Measurements from ENCODE around the gene TPRX1. TPM values are rescaled to one million over a fixed set of nuclear protein-coding genes. Genes with fewer than 3 reads are reported as not detected.
"Not testable (repeated sequence)": the region's sequence is repeated elsewhere in the genome, so short reads cannot be mapped to it uniquely, and the experiment has no call there.

Gene TPRX1
- polyA plus RNA-seq, 4 donors, result not detected

DNA sequence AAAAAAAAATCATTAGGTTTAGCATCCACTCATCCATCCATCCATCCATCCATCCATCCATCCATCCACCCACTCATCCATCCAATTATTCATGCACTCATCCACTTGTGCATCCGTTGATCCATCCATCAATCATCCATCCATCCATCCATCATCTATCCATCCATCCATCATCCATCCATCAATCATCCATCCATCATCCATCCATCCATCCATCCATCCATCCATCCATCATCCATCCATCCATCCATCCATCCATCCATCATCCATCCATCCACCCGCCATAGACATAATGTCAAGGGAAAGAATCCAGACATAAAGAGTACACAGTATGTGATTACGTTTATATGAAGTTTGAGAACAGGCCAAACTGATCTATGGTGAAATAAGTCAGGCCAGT, 34.8 kb downstream of the TPRX1 start:
- no peak for DNase-seq (ENCODE audit: low read depth in 4 of 4, low spot score in 2 of 4)

DNA sequence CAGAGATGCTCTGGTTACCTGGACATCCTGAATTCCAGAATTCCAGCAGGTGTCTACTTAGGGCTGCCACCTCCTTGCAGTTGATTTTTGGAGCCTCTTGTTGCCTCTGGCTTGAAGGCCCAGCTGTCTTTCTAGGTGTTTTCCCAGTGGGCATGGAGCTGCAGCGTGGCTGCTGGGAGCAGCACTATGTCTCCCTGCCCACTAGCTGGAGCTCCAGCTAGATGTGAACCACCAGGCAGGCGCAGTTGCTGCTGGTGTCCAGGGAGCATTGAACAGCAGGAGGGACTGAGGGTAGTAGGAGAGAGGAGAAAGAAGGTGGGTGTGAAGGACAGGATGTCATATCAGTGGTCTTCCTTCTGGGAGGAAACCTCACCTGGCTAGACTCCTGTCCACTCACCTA, 35.7 kb downstream of the TPRX1 start:
- no peak for DNase-seq (ENCODE audit: low read depth in 4 of 4, low spot score in 2 of 4)

DNA sequence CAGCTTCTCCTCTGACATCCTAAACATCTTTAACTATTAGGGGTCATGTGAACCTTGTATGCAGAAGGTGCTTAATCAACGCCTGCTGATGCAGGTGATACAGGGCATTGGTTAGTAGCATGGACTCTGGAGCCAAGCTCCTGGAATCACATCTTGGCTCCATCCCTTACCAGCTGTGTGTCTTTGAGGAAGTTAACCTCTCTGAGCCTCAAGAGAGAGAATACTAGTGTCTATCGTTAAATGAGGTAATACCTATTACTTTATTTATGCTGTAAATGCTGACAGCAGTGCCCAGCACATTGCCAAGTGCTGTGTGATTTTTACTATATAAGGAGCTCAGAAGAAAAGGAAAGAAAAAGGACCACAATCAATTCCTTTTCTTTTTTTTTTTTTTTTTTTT, 37.0 kb downstream of the TPRX1 start:
- DNase-seq (ENCODE audit: low read depth in 4 of 4, low spot score in 2 of 4), result no peak

DNA sequence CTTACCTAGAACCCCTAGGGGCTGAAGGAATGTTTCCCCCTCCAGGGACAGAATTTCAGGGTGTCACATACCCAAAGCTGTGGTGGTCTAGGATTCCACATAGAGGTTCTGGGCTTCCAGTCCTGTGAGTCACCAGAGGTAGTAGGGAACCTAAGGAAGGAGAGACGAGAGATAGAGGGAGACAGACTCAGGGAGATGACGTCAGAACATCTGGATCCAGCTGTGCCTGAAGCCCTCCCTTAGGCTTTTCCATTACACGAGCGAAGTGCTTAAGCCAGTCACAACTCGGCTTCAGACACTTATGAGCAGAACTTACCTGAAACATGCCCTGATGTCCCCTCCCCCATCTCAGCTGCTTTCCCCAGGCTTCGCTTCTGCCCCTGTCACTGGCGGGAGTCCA, 37.7 kb downstream of the TPRX1 start:
- DNase-seq (ENCODE audit: low read depth in 4 of 4, low spot score in 2 of 4), result no peak

DNA sequence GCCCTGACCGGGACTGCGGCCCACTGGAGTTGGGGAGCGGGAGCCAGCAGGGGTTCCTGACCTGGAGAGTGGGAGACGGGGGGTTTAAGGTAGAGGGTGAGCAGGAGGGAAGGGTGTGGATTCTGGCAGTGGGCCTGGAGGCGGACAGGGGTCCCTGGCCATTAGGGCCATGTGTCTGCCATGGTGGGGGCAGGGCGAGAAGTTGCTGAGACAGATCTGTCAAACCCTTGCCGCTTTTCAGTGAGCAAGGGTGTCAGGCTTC, 38.1 kb downstream of the TPRX1 start:
- DNase-seq (ENCODE audit: low read depth in 4 of 4, low spot score in 2 of 4), result no peak

DNA sequence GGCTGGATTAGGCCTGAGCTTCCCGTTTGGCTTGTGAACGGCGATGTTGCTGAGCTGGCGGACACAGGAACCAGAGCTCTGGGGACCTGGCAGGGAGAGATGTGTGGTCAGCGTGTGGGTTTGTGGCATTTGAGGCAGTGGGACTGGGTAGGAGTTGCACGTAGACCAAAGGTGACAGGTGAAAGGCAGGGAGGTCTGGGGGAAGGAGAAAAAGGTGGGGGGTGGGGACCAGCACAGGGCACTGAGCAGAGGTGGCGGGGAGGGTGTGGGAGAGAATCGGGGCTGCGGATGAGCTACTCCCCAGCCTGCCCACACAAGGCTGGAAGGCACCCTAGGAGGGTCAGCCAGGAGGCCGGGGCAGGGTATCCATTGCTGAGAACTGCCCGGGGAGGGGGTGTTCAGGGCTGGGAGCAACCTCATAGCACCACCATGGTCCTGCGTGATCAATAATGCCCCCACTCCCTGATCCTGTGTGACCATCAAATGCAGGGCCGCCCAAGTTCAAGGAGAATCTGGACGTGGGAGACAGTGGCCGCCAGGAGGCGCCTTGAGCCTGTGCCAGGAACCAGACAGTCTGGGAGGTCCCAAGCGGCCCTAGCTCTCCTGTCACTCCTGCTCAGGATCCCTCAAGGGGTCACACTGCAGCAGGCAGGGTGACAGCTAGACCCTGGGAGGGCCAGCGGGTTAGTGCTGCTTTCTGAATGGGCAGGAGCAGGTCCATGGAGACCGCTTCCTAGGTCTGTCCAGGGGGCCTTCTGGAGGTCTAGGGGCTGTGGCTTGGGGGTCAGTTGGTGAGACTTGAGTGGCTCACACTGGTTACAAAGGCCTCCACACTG, 38.6 kb downstream of the TPRX1 start:
- no peak for DNase-seq (ENCODE audit: low read depth in 4 of 4, low spot score in 2 of 4)

DNA sequence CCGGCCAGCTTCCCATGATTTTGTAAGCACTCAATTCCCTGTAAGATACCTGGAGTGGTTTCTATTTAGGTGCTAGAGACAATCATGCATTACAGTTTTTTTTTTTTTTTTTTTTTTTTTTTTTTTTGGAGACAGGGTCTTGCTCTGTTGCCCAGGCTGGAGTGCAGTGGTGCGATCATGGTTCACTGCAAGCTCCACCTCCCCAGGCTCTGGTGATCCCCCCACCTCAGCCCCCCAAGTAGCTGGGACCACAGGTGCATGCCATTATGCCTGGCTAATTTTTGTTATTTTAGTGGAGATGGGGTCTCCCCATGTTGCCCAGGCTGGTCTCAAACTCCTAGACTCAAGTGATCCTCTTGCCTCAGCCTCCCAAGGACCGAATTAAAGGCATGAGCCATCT, 39.6 kb downstream of the TPRX1 start:
- not testable (repeated sequence) for DNase-seq (ENCODE audit: low read depth in 4 of 4, low spot score in 2 of 4)

DNA sequence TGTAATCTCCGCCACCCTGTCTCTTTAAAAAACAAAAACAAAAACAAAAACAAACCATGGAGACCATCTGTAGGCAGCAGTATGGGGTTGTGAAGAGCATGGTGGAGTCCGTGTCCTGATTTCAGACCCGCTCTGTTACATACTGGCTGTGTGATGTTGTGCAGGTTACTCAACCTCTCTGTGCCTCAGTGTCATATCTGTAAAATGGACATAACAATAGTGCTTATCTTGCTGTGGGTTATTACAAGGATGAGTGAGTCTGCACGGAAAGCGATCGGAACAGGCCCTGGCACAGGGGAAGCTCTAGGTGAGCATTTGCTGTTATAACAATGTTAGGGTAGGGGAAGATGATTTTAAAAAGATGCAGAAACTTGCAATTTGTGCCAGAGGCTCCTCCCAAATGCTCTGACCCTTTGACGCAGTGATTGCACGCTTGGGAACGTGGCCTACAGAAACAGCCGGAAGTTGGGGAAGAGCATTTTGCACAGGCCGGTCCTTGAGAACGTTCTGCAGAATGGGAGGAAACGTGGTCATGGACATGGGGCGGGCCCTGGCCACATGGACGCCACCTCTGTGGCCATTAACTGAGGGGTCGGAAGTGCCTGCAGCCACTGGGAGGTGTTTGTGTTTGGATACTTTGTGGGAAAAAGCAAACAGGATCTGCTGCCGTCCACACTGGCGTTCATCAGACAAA, 41.6 kb downstream of the TPRX1 start:
- DNase-seq (ENCODE audit: low read depth in 4 of 4, low spot score in 2 of 4), result no peak

DNA sequence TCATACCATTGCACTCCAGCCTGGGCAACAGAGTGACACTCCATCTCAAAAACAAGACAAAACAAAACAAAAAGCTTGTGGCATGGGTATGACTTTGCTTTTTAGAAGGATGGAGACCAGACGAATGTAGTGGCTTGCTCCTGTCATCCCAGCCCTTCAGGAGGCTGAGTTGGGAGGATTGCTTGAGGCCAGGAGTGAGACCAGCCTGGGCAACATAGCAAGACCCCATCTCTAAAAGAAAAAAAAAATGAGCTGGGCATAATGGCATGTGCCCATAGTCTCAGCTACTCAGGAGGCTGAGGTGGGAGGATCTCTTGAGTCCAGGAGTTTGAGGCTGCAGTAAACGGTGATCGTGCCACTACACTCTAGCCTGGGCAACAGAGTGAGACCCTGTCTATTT, 42.2 kb downstream of the TPRX1 start:
- no peak for DNase-seq (ENCODE audit: low read depth in 4 of 4, low spot score in 2 of 4)

DNA sequence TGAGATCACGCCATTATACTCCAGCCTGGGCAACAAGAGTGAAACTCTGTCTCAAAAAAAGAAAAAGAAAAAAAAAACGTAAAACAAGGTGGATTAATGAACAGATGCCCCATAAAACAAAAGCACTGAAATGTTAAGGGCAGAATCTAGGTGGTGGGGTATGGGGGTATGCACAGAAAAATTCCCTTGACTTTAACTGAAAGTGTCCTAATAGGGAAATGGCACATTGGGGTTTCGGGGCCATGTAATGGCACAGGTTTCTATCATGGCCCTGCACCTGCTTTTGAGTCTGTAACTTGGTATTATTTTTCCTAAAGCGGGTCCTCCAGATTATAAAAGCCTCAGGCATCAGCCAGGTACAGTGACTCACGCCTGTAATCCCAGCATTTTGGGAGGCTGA, 42.8 kb downstream of the TPRX1 start:
- DNase-seq (ENCODE audit: low read depth in 4 of 4, low spot score in 2 of 4), result no peak

DNA sequence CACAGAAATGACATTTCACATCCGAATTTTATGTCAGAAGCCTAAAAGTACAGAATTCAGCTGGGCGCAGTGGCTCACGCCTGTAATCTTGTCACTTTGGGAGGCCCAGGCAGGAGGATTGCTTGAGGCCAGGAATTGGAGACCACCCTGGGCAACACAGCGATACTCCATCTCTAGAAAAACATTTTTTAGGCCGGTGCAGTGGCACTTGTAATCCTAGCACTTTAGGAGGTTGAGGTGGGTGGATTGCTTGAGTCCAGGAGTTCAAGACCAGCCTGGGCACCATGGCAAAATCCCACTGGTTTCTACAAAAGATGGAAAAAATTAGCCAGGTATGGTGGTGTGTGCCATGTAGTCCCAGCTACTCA, 43.7 kb downstream of the TPRX1 start:
- no peak for DNase-seq (ENCODE audit: low read depth in 4 of 4, low spot score in 2 of 4)

DNA sequence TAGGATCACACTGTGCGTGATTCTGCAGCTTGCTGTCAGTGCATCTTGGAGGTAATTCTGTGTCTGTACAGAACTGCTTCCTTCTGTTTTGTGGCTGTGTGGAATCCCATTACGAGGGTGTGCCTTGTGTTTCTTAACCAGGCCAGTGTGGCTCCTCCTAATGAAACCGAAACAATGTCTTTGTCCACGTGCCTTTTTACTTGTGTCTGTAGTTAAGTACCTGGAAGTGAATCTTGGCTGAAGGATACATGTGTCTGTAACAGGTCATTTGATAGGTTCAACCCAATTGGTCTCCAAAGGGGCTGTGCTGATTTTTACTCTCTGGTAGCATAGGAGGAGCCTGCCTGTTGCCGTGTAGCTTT, 45.9 kb downstream of the TPRX1 start:
- DNase-seq (ENCODE audit: low read depth in 4 of 4, low spot score in 2 of 4), result no peak

DNA sequence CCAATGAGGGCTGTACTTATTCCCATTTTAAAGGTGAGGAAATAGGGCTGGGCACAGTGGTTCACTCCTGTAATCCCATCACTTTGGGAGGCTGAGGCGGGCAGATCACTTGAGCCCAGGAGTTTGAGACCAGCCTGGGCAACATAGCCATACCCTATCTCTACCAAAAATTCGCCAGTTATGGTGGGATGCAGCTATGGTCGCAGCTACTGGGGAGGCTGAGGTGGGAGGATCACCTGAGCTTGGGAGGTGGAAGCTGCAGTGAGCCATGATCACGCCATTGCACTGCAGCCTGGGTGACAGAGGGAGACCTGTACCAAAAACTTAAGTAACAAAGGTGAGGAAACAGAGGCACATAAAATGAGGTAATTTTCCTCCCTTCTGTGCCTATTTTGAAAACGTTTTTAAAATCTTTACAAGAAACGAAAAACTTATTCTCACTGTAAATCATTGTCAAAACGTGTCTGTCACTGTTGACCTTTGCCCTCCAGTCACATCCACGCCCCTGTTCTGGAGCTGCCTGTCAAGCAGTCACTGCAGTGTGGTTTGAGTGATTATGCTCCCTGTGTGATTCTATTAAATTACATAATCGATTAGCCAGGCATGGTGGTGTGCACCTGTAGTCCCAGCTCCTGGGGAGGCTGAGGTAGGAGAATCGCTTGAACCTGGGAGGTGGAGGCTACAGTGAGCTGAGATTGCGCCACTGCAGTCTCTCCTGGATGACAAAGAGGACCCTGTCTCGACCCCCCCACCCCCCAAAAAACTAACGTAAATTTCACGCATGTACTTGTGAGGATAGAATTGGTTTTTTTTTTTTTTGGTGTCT, 46.5 kb downstream of the TPRX1 start:
- no peak for DNase-seq (ENCODE audit: low read depth in 4 of 4, low spot score in 2 of 4)

DNA sequence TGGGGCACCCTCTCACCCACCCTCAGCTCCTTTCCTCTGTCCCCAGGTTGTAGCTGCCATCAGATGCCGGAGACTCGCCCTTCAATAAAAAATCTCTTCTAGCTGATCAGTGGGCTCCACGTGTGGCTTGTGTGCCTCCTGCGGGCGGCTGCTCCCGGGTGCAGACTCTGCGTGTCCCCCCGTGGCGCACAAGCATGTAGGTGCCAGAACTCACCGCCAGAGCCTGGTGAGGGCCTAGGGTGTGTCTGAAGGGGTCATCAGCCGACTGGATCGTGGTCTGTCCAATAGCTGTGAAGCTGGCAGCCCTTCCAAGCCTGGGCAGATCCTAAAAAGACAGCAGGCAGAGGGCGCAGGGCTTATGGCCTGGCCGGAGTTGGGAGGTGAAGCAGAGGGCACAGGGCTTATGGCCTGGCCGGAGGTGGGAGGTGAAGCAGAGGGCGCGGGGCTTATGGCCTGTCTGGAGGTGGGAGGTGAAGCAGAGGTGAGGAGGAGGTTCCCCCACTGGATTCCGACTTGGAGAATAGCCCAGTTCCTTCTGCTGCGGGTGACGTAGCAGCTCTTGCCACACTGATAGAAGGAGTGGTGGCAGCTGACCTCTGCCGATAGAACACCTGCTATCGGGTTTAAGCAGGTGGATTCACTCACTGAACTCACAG, 47.3 kb downstream of the TPRX1 start:
- no peak for DNase-seq (ENCODE audit: low read depth in 4 of 4, low spot score in 2 of 4)

DNA sequence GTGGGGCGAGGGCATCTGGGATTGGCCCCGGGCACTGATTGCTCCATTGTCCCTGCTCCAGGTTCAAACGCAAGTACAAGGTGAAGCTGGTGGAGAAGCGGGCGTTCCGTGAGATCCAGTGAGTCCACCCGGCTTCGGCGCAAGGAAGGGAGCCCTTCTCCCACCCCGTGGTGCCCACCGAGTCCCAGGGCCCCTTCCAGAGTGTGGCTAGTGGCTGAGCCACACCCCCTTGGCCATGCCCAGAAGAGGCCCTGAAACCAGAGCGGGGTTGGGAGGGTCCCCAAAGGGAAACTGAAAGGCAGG, 47.8 kb downstream of the TPRX1 start:
- DNase-seq (ENCODE audit: low read depth in 4 of 4, low spot score in 2 of 4), result no peak

DNA sequence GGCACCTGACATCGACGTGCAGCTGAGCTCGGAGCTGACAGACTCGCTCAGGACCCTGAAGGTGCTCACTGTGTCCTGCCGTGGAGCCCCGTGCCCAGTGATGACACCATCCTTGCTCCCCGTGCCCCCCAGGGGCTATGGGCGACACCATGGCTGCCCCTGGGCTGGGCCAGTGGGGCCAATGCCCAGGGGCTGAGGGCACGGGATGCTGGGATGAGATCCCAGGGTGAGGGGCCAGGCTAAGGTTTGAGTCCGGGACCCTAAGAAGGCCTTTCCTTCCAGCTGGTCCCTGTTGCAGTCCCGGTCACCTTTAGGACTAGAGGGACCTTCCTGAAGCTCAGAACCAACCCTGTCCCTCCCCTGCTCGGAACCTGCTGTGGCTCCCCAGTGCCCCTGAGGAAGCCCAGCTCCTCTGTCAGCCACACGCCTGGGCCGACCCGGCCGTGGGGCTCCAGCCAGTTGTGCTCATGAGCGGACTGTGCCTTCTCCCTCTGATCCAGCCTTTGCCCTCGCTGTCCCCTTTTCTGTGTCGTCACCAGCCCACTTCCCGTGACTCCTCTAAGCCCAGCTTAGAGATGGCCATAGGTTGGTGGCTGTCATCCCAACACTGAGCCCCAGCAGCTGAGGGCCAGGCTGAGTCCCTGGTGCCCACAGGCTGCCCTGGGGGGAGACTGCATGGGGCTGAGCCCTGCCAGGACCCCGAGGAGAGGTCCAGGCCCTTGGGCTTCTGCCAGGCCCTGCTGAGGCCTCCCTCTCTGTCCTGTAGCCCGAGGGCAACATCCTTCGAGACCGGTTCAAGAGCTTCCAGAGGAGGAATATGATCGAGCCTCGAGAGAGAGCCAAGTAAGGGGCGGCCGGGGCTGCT, 48.4 kb downstream of the TPRX1 start:
- DNase-seq (ENCODE audit: low read depth in 4 of 4, low spot score in 2 of 4), result no peak

DNA sequence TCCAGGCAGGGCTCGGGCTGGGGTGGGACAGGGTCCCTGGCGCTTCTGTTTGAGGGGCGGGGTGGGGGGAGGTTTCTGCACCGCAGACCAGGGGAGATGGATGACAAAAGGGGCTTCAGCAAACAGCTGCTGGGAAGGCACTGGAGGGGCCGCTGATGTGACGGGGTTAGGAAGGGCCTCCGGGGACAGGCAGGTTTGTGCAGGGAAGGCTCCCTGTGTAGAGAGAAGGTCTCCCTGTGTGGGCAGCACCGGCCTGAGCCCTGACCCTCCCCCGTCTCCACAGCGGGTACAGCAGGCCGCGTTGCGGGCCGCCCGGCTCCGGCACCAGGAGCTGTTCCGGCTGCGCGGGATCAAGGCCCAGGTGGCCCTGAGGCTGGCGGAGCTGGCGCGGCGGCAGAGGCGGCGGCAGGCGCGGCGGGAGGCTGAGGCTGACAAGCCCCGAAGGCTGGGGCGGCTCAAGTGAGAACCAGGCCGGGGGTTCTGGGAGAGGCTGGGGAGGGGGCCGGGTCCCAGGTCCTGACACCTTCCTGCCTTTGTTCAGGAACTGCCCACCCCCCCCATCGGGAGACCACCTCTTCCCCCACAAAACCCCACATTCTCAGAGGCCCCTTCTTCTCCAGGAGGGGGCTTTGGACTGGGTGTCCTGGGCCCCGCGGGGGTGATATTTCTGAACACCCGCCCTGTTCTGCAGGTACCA, 49.1 kb downstream of the TPRX1 start:
- DNase-seq (ENCODE audit: low read depth in 4 of 4, low spot score in 2 of 4), result no peak

DNA sequence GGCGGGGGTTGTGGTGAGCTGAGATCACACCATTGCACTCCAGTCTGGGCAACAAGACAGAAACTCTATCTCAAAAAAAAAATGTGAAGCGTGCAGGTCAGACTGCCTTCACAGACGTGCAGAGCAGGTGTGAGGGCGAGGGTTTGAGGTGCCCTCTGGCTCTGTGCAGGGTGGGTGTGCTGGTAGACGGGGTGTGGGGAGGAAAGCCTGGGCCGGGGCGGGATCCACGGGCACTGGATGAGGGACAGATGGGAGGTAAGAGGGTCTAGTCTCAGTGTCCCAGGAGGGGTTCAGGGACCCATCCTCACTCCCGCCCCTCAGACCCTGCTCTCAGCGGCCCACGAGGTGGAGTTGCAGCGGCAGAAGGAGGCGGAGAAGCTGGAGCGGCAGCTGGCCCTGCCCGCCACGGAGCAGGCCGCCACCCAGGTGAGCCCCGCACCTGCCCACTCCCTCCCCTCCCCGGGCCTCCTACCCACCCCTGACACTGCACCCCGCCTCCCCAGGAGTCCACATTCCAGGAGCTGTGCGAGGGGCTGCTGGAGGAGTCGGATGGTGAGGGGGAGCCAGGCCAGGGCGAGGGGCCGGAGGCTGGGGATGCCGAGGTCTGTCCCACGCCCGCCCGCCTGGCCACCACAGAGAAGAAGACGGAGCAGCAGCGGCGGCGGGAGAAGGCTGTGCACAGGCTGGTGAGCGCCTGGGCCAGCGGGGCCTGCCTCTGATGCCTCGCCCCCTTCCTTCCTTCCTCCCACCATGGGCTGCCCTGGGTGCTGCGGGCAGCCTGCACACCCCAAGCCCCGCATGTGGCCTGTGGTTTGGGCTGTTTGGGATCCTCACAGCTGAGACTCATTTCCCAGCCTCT, 49.9 kb downstream of the TPRX1 start:
- DNase-seq (ENCODE audit: low read depth in 4 of 4, low spot score in 2 of 4), result no peak

Measured in left renal cortex interstitium (tissue), 4 donors.